ENCODE results near the gene FES.

Gene FES

DNA sequence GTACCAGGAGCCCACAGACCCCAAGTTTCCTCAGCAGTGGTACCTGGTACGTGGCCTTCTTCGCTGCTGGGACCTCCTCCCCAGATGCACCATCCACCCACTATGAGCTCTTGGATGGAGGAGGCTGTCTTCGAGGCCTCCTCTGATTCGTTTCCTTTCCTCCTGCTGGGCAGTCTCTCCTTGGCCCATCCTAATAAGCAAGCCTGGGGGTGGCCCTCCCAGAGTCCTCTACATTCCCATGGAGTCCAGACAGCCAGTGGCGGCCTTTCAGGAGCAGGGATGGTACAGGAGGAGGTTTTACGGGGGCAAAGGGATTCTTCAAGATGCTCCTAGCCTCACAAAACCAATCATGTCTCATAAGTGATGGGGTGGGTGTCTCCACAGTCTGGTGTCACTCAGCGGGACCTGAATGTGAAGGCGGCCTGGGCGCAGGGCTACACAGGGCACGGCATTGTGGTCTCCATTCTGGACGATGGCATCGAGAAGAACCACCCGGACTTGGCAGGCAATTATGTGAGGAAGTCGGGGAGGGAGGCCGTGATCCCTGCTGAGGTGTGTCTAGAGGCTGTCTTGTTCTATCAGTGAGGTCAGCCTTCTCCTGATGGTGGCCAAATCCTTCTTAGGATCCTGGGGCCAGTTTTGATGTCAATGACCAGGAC is 7.7 kb upstream of the FES start:
- H3K4me3 ChIP-seq (ENCODE audit: low read depth, low read length) = no peak overlapping the region
- TF ChIP-seq, protein P1, sequence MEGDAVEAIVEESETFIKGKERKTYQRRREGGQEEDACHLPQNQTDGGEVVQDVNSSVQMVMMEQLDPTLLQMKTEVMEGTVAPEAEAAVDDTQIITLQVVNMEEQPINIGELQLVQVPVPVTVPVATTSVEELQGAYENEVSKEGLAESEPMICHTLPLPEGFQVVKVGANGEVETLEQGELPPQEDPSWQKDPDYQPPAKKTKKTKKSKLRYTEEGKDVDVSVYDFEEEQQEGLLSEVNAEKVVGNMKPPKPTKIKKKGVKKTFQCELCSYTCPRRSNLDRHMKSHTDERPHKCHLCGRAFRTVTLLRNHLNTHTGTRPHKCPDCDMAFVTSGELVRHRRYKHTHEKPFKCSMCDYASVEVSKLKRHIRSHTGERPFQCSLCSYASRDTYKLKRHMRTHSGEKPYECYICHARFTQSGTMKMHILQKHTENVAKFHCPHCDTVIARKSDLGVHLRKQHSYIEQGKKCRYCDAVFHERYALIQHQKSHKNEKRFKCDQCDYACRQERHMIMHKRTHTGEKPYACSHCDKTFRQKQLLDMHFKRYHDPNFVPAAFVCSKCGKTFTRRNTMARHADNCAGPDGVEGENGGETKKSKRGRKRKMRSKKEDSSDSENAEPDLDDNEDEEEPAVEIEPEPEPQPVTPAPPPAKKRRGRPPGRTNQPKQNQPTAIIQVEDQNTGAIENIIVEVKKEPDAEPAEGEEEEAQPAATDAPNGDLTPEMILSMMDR (IDR thresholded peaks at IDR 0.05; ENCODE audit: low read depth, low read length) = no peak
- TF ChIP-seq, protein P2, sequence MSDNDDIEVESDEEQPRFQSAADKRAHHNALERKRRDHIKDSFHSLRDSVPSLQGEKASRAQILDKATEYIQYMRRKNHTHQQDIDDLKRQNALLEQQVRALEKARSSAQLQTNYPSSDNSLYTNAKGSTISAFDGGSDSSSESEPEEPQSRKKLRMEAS (IDR thresholded peaks at IDR 0.05; ENCODE audit: low read depth, low read length) = no peak
- TF ChIP-seq MYC (IDR thresholded peaks at IDR 0.05; ENCODE audit: low read depth, low read length) = no peak
- TF ChIP-seq POLR2A (IDR thresholded peaks at IDR 0.05; ENCODE audit: extremely low read depth, insufficient read length) = no peak
- no peak for DNase-seq (ENCODE audit: low read depth)

DNA sequence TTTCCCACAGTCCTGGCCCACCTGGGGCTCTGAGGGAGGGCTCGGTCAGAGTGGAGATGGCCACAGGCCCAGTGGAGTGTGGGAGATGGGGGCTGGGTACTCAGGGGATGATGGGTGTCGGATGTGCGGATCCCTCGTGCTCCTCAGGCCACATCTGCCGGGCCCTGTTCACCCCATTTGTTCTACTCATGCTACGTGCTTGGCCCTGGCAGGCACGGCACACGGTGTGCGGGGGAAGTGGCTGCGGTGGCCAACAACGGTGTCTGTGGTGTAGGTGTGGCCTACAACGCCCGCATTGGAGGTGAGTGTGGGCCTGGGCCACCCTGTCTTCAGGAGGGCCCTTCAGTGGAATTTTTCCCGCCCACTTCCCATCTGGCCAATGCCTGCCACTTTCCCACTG is 7.0 kb upstream of the FES start:
- H3K4me3 ChIP-seq (ENCODE audit: low read depth, low read length) = no peak overlapping the region
- DNase-seq (ENCODE audit: low read depth) = no peak
- TF ChIP-seq, protein P1 (IDR thresholded peaks at IDR 0.05; ENCODE audit: low read depth, low read length) = no peak
- TF ChIP-seq MYC (IDR thresholded peaks at IDR 0.05; ENCODE audit: low read depth, low read length) (no peak), POLR2A (IDR thresholded peaks at IDR 0.05; ENCODE audit: extremely low read depth, insufficient read length) (no peak)
- TF ChIP-seq, protein P2 (IDR thresholded peaks at IDR 0.05; ENCODE audit: low read depth, low read length) = no peak

DNA sequence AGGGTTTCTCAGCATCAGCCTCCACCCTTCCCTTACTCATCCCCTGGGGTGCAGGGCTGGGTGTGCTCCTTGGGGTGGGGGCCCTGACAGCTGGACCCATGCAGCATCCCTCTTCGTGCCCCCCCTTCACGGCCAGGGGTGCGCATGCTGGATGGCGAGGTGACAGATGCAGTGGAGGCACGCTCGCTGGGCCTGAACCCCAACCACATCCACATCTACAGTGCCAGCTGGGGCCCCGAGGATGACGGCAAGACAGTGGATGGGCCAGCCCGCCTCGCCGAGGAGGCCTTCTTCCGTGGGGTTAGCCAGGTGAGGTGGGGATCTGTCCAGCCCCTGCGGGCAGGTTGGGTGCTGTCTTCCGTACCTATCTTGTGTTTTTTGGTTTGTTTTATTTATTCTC is 6.3 kb upstream of the FES start:
- TF ChIP-seq MYC (IDR thresholded peaks at IDR 0.05; ENCODE audit: low read depth, low read length) (no peak), POLR2A (IDR thresholded peaks at IDR 0.05; ENCODE audit: extremely low read depth, insufficient read length) (no peak)
- TF ChIP-seq, protein P1 (IDR thresholded peaks at IDR 0.05; ENCODE audit: low read depth, low read length) = no peak
- TF ChIP-seq, protein P2 (IDR thresholded peaks at IDR 0.05; ENCODE audit: low read depth, low read length) = no peak
- H3K4me3 ChIP-seq (ENCODE audit: low read depth, low read length) = no peak overlapping the region
- no peak for DNase-seq (ENCODE audit: low read depth)

DNA sequence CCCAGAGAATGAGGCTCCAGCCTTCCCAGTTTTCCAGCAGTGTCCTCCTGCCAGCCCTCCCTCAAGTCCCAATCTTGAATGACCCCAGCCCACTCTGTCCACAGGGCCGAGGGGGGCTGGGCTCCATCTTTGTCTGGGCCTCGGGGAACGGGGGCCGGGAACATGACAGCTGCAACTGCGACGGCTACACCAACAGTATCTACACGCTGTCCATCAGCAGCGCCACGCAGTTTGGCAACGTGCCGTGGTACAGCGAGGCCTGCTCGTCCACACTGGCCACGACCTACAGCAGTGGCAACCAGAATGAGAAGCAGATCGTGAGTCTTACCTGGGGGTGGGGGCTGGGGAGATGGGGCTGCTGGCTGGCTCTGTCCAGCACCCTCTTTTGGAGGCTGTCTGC is 5.6 kb upstream of the FES start:
- DNase-seq (ENCODE audit: low read depth) = no peak
- no peak overlapping the region for H3K4me3 ChIP-seq (ENCODE audit: low read depth, low read length)
- TF ChIP-seq POLR2A (IDR thresholded peaks at IDR 0.05; ENCODE audit: extremely low read depth, insufficient read length) = no peak
- TF ChIP-seq MYC (IDR thresholded peaks at IDR 0.05; ENCODE audit: low read depth, low read length) = no peak
- TF ChIP-seq, protein P2 (IDR thresholded peaks at IDR 0.05; ENCODE audit: low read depth, low read length) = no peak
- TF ChIP-seq, protein P1 (IDR thresholded peaks at IDR 0.05; ENCODE audit: low read depth, low read length) = no peak

DNA sequence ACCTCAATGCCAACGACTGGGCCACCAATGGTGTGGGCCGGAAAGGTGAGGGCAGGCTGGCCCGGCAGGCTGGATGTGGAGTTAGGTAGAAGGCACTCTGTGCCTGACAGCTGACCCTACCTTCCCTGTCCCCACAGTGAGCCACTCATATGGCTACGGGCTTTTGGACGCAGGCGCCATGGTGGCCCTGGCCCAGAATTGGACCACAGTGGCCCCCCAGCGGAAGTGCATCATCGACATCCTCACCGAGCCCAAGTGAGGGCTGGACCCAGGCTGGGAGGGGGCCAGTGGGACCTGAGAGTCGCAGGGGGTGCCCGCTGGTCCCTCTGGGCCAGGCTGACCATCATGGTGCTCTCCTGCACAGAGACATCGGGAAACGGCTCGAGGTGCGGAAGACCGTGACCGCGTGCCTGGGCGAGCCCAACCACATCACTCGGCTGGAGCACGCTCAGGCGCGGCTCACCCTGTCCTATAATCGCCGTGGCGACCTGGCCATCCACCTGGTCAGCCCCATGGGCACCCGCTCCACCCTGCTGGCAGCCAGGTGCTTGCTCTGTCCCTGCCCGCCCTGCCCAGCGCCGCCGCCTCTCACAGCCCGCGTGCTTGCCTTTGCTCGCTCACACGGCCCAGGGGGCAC is 4.5 kb upstream of the FES start:
- H3K4me3 ChIP-seq (ENCODE audit: low read depth, low read length) = no peak overlapping the region
- TF ChIP-seq POLR2A (IDR thresholded peaks at IDR 0.05; ENCODE audit: extremely low read depth, insufficient read length) = no peak
- TF ChIP-seq, protein P2 (IDR thresholded peaks at IDR 0.05; ENCODE audit: low read depth, low read length) = no peak
- TF ChIP-seq, protein P1 (IDR thresholded peaks at IDR 0.05; ENCODE audit: low read depth, low read length) = no peak
- TF ChIP-seq MYC (IDR thresholded peaks at IDR 0.05; ENCODE audit: low read depth, low read length) = no peak

More for the DNA sequence above, 4.5 kb upstream of the FES start:
- DNase-seq (ENCODE audit: low read depth) = no peak

Data from NB4 (cell line).